Mucosa of stomach (tissue), 1 donor: Measurements from ENCODE around the gene RYR1.
"Not testable (repeated sequence)": the region's sequence is repeated elsewhere in the genome, so short reads cannot be mapped to it uniquely, and the experiment has no call there.

Experiments used
- H3K27me3 ChIP-seq: one replicate; pipeline ENCODE4 v1.7.0; 2013; ENCODE audit warnings: mild to moderate bottlenecking, low read length; ENCODE audit not compliant: control insufficient read depth, insufficient read depth
- H3K36me3 ChIP-seq: one replicate; pipeline ENCODE4 v1.7.0; 2013; ENCODE audit warnings: low read length; ENCODE audit not compliant: control insufficient read depth, insufficient read depth
- H3K4me1 ChIP-seq: one replicate; pipeline ENCODE4 v1.7.0; 2013; ENCODE audit warnings: mild to moderate bottlenecking, low read length; ENCODE audit not compliant: control insufficient read depth, insufficient read depth
- H3K4me3 ChIP-seq: one replicate; pipeline ENCODE4 v1.7.0; 2013; ENCODE audit warnings: low read length
- H3K9ac ChIP-seq: one replicate; pipeline ENCODE4 v1.7.0; 2013; ENCODE audit warnings: mild to moderate bottlenecking, low read length, moderate library complexity
- H3K9me3 ChIP-seq: one replicate; pipeline ENCODE4 v1.7.0; 2013; ENCODE audit warnings: mild to moderate bottlenecking, low read length, moderate library complexity; ENCODE audit not compliant: control insufficient read depth
- donor health status: Pancreatic carcinoma.

The RYR1 gene

GRCh38 chr19:38517321-38517720 lies 83.8 kb downstream of the RYR1 start:
- Histone ChIP-seq H3K4me1 (peaks cover 7% of the 10 kb centered on the region), H3K36me3 (no peaks in the 10 kb centered on the region), H3K9ac (no peak overlapping the region), H3K27me3 (no peaks in the 10 kb centered on the region), H3K4me3 (no peak overlapping the region), H3K9me3 (no peaks in the 10 kb centered on the region)

GRCh38 chr19:38517980-38518379 lies 84.5 kb downstream of the RYR1 start:
- not testable (repeated sequence) for H3K27me3 ChIP-seq, H3K9ac ChIP-seq, H3K9me3 ChIP-seq, H3K36me3 ChIP-seq, H3K4me1 ChIP-seq, H3K4me3 ChIP-seq

GRCh38 chr19:38519168-38519567 lies 85.7 kb downstream of the RYR1 start:
- H3K36me3 ChIP-seq: no peaks in the 10 kb centered on the region
- no peaks in the 10 kb centered on the region for H3K27me3 ChIP-seq
- peaks cover 7% of the 10 kb centered on the region for H3K4me1 ChIP-seq
- H3K9me3 ChIP-seq: no peaks in the 10 kb centered on the region
- H3K9ac ChIP-seq: no peak overlapping the region
- no peak overlapping the region for H3K4me3 ChIP-seq

GRCh38 chr19:38519988-38520387 lies 86.5 kb downstream of the RYR1 start:
- H3K4me1 ChIP-seq: peaks cover 4% of the 10 kb centered on the region
- no peak overlapping the region for H3K4me3 ChIP-seq
- peaks cover 3% of the 10 kb centered on the region for H3K27me3 ChIP-seq
- H3K36me3 ChIP-seq: no peaks in the 10 kb centered on the region
- H3K9ac ChIP-seq: no peak overlapping the region
- no peaks in the 10 kb centered on the region for H3K9me3 ChIP-seq

GRCh38 chr19:38522915-38523314 lies 89.4 kb downstream of the RYR1 start:
- no peak overlapping the region for H3K4me3 ChIP-seq
- no peaks in the 10 kb centered on the region for H3K36me3 ChIP-seq
- peaks cover 6% of the 10 kb centered on the region for H3K27me3 ChIP-seq
- no peak overlapping the region for H3K9ac ChIP-seq
- no peaks in the 10 kb centered on the region for H3K4me1 ChIP-seq
- no peaks in the 10 kb centered on the region for H3K9me3 ChIP-seq

GRCh38 chr19:38523319-38523718 lies 89.8 kb downstream of the RYR1 start:
- Histone ChIP-seq H3K4me3 (no peak overlapping the region), H3K9ac (no peak overlapping the region), H3K4me1 (no peaks in the 10 kb centered on the region), H3K9me3 (no peaks in the 10 kb centered on the region), H3K27me3 (peaks cover 6% of the 10 kb centered on the region), H3K36me3 (no peaks in the 10 kb centered on the region)

GRCh38 chr19:38524369-38524768 lies 90.9 kb downstream of the RYR1 start:
- H3K4me3 ChIP-seq: no peak overlapping the region
- H3K27me3 ChIP-seq: peaks cover 6% of the 10 kb centered on the region
- no peaks in the 10 kb centered on the region for H3K36me3 ChIP-seq
- H3K9ac ChIP-seq: no peak overlapping the region
- H3K4me1 ChIP-seq: no peaks in the 10 kb centered on the region
- H3K9me3 ChIP-seq: no peaks in the 10 kb centered on the region

- Histone ChIP-seq H3K9me3 (no peaks in the 10 kb centered on the region), H3K4me3 (no peak overlapping the region), H3K36me3 (no peaks in the 10 kb centered on the region), H3K4me1 (no peaks in the 10 kb centered on the region), H3K9ac (no peak overlapping the region), H3K27me3 (peaks cover 6% of the 10 kb centered on the region)
Observed at GRCh38 chr19:38524994-38525634, 91.6 kb downstream of the RYR1 start.

GRCh38 chr19:38526430-38526829 lies 92.9 kb downstream of the RYR1 start:
- Histone ChIP-seq H3K4me1 (no peaks in the 10 kb centered on the region), H3K9ac (no peak overlapping the region), H3K27me3 (peaks cover 6% of the 10 kb centered on the region), H3K36me3 (no peaks in the 10 kb centered on the region), H3K9me3 (no peaks in the 10 kb centered on the region), H3K4me3 (no peak overlapping the region)

GRCh38 chr19:38527466-38528136 lies 94.1 kb downstream of the RYR1 start:
- Histone ChIP-seq H3K4me3 (no peak overlapping the region), H3K27me3 (peaks cover 6% of the 10 kb centered on the region), H3K9ac (no peak overlapping the region), H3K4me1 (no peaks in the 10 kb centered on the region), H3K9me3 (no peaks in the 10 kb centered on the region), H3K36me3 (no peaks in the 10 kb centered on the region)

GRCh38 chr19:38528213-38528755 lies 94.8 kb downstream of the RYR1 start:
- Histone ChIP-seq H3K4me3 (no peak overlapping the region), H3K9me3 (no peaks in the 10 kb centered on the region), H3K4me1 (no peaks in the 10 kb centered on the region), H3K9ac (no peak overlapping the region), H3K27me3 (peaks cover 6% of the 10 kb centered on the region), H3K36me3 (no peaks in the 10 kb centered on the region)

GRCh38 chr19:38528931-38529330 lies 95.4 kb downstream of the RYR1 start:
- no peaks in the 10 kb centered on the region for H3K36me3 ChIP-seq
- H3K4me1 ChIP-seq: no peaks in the 10 kb centered on the region
- peaks cover 6% of the 10 kb centered on the region for H3K27me3 ChIP-seq
- H3K9me3 ChIP-seq: no peaks in the 10 kb centered on the region
- no peak overlapping the region for H3K9ac ChIP-seq
- H3K4me3 ChIP-seq: no peak overlapping the region
